ENCODE measurements around the gene TMEM145.
A peak's percentile ranks its signal among the peaks of the same experiment; 100 is the strongest.

Gene TMEM145

DNA sequence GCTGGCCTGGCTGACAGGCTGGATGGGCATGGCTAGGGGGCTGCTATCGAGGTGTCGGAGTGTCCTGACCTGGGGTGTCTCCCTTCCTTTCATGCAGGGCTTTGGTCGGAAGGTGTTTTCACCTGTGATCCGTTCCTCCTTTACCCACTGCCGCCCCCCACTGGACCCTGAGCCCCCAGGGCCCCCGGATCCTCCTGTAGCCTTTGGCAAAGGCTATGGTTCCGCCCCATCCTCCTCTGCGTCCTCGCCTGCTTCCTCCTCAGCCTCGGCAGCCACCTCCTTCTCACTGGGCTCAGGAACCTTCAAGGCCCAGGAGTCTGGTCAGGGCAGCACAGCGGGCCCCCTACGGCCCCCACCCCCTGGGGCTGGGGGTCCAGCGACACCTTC is 23.0 kb upstream of the TMEM145 start:
- no peak for DNase-seq

DNA sequence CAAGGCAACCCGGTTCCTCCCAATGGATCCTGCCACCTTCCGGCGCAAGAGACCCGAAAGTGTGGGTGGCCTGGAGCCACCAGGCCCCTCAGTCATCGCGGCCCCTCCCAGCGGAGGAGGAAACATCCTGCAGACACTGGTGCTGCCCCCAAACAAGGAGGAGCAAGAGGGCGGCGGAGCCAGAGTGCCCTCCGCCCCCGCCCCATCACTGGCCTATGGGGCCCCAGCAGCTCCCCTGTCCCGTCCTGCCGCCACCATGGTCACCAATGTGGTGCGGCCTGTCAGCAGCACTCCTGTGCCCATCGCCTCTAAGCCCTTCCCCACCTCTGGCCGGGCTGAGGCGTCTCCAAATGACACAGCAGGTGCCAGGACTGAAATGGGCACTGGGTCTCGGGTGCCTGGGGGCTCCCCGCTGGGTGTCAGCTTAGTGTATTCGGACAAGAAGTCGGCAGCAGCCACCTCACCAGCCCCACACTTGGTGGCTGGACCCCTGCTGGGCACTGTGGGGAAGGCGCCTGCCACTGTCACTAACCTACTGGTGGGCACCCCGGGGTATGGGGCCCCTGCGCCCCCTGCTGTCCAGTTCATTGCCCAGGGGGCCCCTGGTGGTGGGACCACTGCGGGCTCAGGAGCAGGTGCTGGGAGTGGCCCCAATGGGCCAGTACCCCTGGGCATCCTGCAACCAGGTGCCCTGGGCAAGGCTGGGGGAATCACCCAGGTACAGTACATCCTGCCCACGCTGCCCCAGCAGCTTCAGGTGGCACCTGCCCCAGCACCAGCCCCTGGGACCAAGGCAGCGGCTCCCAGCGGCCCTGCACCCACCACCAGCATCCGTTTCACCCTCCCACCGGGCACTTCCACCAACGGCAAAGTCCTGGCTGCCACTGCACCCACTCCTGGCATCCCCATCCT is 22.3 kb upstream of the TMEM145 start:
- DNase-seq, result peak; percentile 51

DNA sequence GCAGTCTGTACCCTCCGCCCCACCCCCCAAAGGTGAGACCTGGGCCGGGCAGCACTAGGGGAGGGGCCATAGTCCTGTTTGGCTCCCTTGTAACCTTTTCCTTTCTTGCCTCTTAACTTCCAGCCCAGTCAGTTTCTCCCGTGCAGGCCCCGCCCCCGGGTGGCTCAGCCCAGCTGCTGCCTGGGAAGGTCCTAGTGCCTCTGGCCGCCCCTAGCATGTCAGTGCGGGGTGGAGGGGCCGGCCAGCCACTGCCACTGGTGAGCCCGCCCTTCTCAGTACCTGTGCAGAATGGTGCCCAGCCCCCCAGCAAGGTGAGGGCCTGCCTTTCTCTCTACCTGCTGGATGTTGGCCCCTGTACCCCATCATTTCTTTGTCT is 21.7 kb upstream of the TMEM145 start:
- DNase-seq, result no peak

DNA sequence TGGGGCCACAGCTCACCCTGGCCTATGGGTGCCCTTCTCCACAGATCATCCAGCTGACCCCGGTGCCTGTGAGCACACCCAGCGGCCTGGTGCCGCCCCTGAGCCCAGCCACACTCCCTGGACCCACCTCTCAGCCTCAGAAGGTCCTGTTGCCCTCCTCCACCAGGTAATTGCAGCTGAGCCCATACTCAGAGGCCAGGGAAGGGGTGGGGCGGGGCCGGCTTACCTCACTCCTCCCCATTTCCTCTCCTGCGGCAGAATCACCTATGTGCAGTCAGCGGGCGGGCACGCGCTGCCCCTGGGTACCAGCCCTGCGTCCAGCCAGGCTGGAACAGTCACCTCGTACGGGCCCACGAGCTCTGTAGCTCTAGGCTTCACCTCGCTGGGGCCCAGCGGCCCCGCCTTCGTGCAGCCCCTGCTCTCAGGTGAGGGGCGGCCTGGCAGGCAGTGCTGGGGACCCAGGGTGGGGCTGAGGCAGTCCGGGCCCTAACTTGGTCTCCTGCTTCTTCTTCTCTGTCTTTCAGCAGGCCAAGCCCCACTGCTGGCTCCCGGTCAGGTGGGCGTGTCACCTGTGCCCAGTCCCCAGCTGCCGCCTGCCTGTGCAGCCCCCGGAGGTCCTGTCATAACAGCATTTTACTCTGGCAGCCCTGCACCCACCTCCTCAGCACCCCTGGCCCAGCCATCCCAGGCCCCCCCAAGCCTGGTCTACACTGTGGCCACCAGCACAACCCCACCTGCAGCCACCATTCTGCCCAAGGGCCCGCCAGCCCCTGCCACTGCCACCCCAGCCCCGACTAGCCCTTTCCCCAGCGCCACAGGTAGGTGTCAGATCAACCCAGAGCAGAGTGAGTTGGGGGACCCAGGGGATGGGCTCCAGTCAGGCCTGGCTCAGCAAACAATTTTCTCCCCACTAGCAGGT is 20.8 kb upstream of the TMEM145 start:
- no peak for DNase-seq

DNA sequence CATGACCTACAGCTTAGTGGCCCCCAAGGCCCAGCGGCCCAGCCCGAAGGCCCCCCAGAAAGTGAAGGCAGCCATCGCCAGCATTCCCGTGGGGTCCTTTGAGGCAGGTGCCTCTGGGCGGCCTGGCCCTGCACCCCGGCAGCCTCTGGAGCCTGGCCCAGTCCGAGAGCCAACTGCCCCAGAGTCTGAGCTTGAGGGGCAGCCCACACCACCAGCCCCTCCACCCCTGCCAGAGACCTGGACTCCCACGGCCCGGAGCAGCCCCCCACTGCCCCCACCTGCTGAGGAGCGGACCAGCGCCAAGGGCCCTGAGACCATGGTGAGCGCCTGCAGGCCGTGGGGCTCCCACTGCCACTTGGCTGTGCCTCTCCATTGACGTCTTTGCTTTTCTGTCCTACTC is 20.1 kb upstream of the TMEM145 start:
- no peak for DNase-seq

DNA sequence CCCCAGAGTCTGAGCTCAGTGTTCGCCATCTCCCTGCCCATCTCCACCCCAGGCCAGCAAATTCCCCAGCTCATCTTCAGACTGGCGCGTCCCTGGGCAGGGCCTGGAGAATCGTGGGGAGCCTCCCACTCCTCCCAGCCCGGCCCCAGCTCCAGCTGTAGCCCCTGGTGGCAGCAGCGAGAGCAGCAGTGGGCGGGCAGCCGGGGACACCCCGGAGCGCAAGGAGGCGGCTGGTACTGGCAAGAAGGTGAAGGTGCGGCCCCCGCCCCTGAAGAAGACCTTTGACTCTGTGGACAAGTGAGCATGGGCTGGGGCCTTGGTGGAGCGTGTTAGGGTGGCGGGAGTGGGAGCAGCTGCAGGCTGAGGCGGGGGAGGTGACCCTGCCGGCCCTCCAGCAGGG is 19.6 kb upstream of the TMEM145 start:
- DNase-seq, result no peak

DNA sequence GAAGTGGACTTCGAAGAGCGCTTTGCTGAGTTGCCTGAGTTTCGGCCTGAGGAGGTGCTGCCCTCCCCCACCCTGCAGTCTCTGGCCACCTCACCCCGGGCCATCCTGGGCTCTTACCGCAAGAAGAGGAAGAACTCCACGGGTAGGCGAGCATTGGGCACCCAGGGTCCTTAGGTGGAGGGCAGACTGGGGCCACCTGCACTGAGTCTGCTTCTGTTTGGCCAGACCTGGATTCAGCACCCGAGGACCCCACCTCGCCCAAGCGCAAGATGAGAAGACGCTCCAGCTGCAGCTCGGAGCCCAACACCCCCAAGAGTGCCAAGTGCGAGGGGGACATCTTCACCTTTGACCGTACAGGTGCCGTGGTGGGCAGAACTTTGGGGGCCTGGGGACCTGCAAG is 19.2 kb upstream of the TMEM145 start:
- no peak for DNase-seq

DNA sequence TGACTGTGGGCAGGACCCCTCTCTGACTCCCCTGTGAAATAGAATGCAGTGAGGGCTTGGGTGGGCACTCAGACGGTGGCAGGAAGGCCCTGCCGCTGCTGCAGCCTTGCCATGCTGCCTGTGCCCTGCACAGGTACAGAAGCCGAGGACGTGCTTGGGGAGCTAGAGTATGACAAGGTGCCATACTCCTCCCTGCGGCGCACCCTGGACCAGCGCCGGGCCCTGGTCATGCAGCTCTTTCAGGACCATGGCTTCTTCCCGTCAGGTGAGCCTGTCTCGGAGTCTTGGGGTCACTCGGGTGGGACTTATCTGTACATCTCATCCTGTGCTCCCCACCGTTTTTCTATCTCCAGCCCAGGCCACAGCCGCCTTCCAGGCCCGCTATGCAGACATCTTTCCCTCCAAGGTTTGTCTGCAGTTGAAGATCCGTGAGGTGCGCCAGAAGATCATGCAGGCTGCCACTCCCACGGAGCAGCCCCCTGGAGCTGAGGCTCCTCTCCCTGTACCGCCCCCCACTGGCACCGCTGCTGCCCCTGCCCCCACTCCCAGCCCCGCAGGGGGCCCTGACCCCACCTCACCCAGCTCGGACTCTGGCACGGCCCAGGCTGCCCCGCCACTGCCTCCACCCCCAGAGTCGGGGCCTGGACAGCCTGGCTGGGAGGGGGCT is 18.5 kb upstream of the TMEM145 start:
- no peak for DNase-seq

DNA sequence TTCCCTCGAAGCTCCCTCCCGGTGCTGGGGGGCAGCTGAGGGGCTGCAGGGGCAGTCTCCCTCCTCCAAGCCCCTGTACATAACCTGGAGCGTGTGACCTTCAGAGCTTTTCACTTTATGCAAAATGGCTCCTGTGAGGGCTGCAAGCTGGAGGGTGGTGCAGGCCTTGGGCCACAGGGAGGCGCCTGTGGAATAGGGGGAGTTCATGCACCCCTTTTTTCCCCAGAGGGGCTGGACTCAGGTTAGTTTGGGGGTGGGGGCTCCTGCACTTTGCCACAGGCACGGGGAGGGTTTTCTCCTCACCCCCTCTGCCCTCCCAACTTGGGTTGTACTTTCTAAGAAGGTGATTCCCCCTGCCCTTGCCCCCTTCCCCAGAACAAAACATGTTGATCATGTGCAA is 17.8 kb upstream of the TMEM145 start:
- DNase-seq, result no peak

DNA sequence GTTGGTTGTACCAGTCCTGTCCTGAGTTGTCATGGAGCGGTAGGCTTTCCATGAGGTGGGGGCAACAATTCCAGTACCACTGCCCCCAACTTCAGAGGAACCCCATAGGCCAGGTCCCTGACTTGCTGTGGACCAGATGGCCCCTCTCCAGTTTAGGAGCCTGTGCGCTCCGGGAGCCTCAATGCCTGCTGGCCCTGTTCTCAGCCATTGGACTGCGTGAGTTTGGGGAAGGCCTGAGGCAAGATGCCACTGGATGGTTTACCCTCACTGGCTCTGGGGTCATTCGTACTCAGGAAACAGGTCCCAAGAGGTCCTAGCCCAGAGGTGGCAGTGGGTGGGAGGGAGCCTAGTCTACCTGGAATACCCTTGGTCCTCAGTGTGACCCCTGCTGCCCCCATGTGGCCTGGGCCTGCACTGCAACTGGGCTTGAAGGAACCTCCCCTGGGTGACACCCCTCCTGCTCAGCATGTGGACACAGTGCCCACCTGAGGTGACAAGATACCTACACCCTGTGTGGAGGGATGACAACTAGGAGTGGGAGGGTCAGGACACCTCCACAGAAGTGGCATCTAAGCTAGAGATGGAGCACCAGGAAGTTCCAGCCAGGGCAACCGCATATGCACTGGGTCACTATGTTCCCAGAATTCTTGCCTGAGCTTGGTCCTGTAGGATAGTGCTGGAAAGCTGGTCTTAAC is 17.1 kb upstream of the TMEM145 start:
- peak; percentile 91 for DNase-seq

DNA sequence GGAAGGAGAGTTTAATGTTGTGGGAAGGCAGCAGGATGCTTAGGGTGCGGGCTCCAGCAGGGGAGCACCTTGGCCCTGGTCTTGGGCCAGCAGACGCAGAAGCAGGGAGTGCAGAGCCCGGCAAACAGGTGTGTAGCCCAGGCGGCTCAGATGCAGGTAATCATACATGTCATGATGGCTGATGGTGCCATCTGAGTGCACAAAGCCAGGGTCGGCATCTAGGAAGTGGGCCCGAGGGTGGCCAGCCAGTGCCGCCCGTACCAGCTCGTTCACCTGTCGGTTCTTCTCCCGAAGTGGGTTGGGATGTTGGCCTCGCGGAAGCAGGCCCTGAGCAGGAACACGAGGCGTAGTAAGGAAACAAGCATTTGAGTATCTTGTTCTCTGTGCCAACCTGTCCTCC is 16.1 kb upstream of the TMEM145 start:
- no peak for DNase-seq

DNA sequence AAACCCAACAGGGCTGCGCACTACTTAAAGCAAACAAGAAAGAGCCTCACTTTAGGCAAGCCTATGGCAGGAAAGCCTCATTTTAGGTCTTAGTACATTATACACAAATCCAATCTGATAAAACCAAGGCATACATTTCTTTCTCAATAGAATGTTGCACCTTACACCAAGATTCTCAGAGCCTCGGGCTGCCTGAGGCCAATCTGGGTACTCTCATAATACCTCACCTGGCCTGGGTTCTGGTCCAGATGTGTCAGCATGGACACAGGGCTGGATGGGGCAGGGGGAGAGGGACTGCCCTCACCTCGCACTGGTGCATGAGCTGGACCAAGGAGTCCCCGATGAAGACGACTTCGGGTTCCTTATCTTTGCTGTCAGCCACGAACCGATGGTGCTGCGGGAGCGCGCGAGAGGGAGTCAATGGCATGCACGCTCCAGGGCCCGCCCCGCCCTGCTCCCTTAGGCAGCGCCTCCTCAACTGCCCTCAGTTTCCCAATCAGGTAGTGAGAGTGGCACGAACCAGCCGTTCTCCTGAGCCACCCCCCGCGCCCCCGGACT is 11.4 kb upstream of the TMEM145 start, which contains the start of gene PRR19:
Gene PRR19, plus strand, starts transcription at position 487 of the 558 bp plus-strand sequence. CDS start 7,453 bp downstream, outside the sequence.
- no peak for DNase-seq

DNA sequence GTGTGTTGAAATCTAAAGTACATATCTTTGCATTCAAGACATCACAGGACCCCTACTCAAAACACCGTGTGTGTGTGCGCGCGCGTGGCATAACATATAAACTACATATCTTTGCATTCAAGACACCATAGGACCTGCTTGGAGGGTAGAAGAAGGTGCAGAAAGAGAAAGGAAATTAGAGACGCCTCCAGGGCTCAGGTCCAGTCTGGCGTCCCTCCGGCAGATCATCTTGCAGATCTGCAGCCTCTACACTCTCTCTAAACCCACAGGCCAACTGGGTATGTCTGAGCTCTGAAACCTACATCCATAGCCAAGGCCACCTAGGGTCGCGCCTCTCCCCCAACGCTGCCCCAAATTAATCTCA is 10.0 kb upstream of the TMEM145 start:
- DNase-seq, result no peak

DNA sequence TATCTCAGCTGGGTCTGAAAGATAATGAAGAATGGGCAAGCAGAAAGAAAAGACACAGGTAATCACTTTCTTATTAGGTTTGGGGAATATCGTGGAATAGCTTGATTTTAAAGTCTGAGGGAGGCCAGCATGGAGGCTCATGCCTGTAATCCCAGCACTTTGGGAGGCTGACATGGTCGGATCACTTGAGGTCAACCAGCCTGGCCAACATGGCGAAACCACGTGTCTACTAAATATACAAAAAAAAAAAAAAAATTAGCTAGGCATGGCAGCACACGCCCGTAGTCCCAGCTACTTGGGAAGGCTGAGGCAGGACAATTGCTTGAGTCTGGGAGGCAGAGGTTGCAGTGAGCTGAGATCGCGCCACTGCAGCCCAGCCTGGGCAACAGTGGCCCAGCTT is 9.2 kb upstream of the TMEM145 start:
- no peak for DNase-seq

DNA sequence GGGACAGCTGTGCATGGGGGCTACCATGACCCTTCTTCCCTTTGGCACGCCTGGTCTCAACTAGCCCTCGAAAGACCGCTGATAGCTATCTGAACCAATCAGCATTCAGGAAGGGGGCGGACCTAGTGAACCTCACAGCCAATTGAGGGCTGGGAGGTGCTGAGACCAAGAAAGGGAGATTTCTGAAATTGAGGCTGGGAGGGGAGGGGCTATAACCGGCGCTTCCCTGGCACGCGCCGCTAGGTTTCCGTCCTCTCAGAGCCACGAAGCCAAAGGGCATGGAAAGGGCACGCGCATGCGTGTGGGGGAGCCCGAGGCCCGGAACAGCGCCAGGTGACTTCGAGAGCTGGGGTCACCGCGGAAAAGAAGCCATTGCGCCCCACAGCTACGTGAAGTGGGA is 6.5 kb upstream of the TMEM145 start:
- DNase-seq, result no peak

DNA sequence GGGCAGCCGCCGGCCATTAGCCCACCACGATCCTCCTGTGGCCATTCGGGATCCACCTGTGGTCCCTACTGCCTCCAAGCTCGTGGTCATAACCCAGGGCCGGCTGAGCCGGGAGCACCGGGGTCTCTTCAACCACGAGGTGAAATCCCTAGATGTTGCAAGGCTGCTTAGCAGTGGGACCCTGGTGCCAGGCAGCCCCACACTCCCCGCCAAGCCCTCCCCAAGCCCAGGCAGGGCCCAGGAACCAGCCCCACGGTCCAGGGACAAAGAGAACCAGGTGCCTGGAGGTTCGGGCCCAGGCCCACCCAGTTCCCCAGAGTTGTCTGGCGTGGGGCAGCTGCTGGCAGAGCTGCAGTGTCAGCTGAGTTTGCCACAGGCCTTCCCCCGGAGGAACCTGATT is 3.4 kb upstream of the TMEM145 start:
- no peak for DNase-seq

DNA sequence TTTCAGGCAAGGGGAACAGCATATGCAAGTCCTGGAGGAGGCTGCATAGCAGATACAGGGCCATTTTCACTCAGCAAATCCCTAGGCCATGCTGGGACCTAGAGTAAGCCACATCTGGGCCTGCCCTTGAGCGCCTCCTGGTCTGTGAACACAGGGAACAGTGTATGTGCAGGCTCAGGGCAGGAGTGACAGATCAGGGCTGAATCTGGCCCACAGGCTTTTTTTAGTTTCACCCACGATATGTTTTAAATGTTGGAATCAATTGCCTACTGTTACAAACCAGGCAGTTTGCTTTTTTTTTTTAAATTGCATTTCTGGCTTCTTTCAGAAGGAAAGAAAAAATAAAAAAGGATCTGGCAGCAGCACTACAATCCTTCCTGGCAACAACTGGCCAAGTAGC is 1.5 kb upstream of the TMEM145 start:
- DNase-seq, result no peak

DNA sequence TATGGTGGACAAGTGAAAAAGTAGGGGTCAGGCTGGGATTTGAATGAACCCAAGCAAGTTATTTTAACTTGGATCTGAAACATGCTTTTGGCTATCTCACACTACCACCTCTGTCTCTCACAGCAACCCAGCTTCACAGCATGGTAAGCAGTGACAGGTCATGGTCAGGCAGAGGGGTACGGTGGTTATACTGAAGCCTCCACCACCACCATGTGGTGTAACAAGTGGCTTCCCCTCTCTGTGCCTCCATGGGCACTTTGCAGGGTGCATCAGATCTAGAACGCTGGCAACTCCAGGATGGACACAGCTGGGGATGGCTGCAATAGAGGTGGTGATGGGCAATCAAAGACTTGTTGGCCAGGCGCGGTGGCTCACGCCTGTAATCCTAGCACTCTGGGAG is 739 bp upstream of the TMEM145 start:
- no peak for DNase-seq

DNA sequence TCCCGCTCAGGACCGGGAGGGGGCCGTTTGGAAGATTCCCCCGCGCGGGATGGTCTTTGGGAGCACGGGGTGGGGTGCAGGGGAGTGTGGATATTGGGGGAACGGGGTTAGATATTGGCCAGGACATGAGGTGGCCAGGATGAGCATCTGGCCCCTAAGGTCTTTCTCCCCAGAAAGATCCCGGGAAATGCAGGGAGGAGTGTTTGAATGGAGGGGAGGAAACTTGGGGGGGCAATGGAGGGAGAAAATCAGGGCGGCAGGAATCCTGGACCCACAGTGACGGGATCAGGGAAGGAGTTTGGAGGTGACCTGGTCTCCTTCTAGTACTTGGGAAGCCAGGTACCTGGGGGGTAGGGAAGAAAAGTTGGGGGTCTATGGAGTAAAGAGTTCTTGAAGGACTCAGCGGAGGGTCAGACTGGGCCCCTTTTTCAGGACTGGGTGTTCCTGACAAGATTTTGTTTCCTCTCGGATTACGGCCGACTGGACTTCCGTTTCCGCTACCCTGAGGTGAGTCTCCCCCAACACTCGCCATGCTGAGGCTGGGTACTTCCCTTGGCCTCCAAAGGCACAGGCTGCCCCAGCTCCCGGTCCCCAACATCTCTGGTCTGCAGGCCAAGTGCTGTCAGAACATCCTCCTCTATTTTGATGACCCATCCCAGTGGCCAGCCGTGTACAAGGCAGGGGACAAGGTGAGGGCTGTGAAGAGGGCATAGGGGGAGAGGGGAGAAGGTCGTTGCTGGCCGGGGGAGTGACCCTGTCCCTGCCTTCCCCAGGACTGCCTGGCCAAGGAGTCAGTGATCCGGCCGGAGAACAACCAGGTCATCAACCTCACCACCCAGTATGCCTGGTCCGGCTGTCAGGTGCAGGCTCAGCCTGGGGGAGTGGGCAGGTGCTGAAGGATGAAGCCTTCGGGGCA is 989 bp downstream of the TMEM145 start:
- no peak for DNase-seq

DNA sequence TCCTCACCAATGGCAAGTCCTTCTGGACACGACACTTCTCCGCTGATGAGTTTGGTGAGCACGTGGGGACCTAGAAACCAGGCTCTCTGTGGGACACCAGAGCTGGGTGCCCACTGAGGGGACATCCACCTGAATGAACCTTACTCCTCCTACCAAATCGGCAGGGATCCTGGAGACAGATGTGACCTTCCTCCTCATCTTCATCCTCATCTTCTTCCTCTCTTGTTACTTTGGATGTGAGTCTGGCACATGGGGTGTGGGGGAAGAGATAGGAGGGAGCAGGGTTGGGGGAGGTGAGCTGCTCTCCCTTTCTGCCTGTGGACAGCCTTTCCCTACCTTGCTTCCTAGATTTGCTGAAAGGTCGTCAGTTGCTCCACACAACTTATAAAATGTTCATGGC is 1.9 kb downstream of the TMEM145 start:
- no peak for DNase-seq

Measured in T-helper 9 cell (primary cell).